Measurements from ENCODE around the gene COL27A1.

The COL27A1 gene

GRCh38 chr9:114159691-114160090, 4.4 kb downstream of the COL27A1 start:
- no peak overlapping the region for H3K27ac ChIP-seq
- TF ChIP-seq CTCF (conservative IDR thresholded peaks at IDR 0.05): no peak

- H3K27ac ChIP-seq: no peak overlapping the region
- TF ChIP-seq CTCF (conservative IDR thresholded peaks at IDR 0.05) (no peak), ZFX (IDR thresholded peaks at IDR 0.05) (no peak)
Measured at GRCh38 chr9:114161513-114161912, 6.2 kb downstream of the COL27A1 start.

- no peak overlapping the region for H3K27ac ChIP-seq
- TF ChIP-seq CTCF (conservative IDR thresholded peaks at IDR 0.05): no peak
- no peak for TF ChIP-seq ZFX (IDR thresholded peaks at IDR 0.05)
Measured at GRCh38 chr9:114163517-114163951, 8.2 kb downstream of the COL27A1 start.

GRCh38 chr9:114164191-114164794, 9.0 kb downstream of the COL27A1 start:
- TF ChIP-seq CTCF (conservative IDR thresholded peaks at IDR 0.05) (no peak), ZFX (IDR thresholded peaks at IDR 0.05) (no peak)
- H3K27ac ChIP-seq: no peak overlapping the region

GRCh38 chr9:114165407-114166102, 10.2 kb downstream of the COL27A1 start:
- H3K27ac ChIP-seq: no peak overlapping the region
- TF ChIP-seq ZFX (IDR thresholded peaks at IDR 0.05): no peak
- TF ChIP-seq CTCF (conservative IDR thresholded peaks at IDR 0.05): no peak

GRCh38 chr9:114166103-114166470, 10.8 kb downstream of the COL27A1 start:
- H3K27ac ChIP-seq: no peak overlapping the region
- TF ChIP-seq CTCF (conservative IDR thresholded peaks at IDR 0.05): no peak
- no peak for TF ChIP-seq ZFX (IDR thresholded peaks at IDR 0.05)

- H3K27ac ChIP-seq: no peak overlapping the region
- TF ChIP-seq CTCF (conservative IDR thresholded peaks at IDR 0.05): no peak
- no peak for TF ChIP-seq ZFX (IDR thresholded peaks at IDR 0.05)
Measured at GRCh38 chr9:114166614-114167572, 11.6 kb downstream of the COL27A1 start.

Measured in C4-2B (cell line).